ENCODE measurements around the gene SOX11. TPM values are rescaled to one million over a fixed set of nuclear protein-coding genes. Genes with fewer than 3 reads are reported as not detected.

Gene SOX11
- polyA plus RNA-seq, 3 donors, result not detected

DNA sequence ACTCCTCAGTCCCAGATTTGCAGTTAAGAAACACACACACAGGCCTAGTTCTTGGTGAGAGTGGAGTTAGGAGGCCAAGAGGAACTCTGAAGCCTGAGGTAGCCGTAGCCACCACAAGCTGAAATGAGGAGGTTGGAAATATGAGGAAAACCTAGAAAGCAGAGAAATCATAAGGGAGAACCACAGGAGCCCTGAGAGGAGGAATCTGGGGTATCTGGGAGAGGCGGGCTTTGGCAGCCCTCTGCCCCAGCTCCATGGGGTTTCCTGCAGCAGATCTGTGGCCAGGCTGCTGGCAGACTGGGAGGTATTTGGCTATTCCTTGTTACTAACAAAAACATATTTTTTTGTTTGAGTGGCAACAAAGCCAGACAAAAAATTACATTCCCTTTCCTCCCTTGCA lies 11.0 kb downstream of the SOX11 start:
- H3K4me3 ChIP-seq (replicated peaks in 1 of 3; ENCODE audit: low read depth in 2 of 3, low read length in 3 of 3), result no peak overlapping the region
- no peak overlapping the region for H3K27ac ChIP-seq (ENCODE audit: low read depth in 1 of 2, low read length in 2 of 2)
- no peaks in the 10 kb centered on the region for H3K9me3 ChIP-seq (replicated peaks in 1 of 2; ENCODE audit: control insufficient read depth in 1 of 2, insufficient read depth in 1 of 2, low read length in 2 of 2)
- H3K27me3 ChIP-seq (ENCODE audit: control insufficient read depth in 2 of 2, insufficient read depth in 2 of 2, low read length in 2 of 2), result peaks cover 12 to 19% of the 10 kb centered on the region in 2 donors
- H3K36me3 Mint-ChIP-seq, result no peaks in the 10 kb centered on the region
- H2AFZ ChIP-seq (ENCODE audit: insufficient read depth, low read depth, low read length, poor library complexity, severe bottlenecking), result no peak overlapping the region
- H3K9ac ChIP-seq (ENCODE audit: insufficient read depth, low read length, poor library complexity, severe bottlenecking), result no peak overlapping the region
- H3K27ac Mint-ChIP-seq, result no peak overlapping the region
- DNase-seq, result no peak
- TF ChIP-seq, protein P1, sequence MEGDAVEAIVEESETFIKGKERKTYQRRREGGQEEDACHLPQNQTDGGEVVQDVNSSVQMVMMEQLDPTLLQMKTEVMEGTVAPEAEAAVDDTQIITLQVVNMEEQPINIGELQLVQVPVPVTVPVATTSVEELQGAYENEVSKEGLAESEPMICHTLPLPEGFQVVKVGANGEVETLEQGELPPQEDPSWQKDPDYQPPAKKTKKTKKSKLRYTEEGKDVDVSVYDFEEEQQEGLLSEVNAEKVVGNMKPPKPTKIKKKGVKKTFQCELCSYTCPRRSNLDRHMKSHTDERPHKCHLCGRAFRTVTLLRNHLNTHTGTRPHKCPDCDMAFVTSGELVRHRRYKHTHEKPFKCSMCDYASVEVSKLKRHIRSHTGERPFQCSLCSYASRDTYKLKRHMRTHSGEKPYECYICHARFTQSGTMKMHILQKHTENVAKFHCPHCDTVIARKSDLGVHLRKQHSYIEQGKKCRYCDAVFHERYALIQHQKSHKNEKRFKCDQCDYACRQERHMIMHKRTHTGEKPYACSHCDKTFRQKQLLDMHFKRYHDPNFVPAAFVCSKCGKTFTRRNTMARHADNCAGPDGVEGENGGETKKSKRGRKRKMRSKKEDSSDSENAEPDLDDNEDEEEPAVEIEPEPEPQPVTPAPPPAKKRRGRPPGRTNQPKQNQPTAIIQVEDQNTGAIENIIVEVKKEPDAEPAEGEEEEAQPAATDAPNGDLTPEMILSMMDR (IDR thresholded peaks at IDR 0.05), result no peak
- peaks cover 10 to 27% (median 23%) of the 10 kb centered on the region in 3 donors for H3K27me3 Mint-ChIP-seq (ENCODE audit: low read depth in 3 of 3)
- intact Hi-C loops (cut with micrococcal nuclease), result no loop called here
- no peak overlapping the region for H3K4me3 Mint-ChIP-seq
- H3K79me2 ChIP-seq (ENCODE audit: insufficient read depth, low read length), result no peaks in the 10 kb centered on the region
- WGBS (ENCODE audit: insufficient coverage), result 80% methylated on average over 1 of the region's 2 CpGs
- no peaks in the 10 kb centered on the region for H4K20me1 ChIP-seq (ENCODE audit: insufficient read depth, low read length)
- H3K4me1 Mint-ChIP-seq, result no peaks in the 10 kb centered on the region
- H3K36me3 ChIP-seq (replicated peaks in 1 of 2; ENCODE audit: control insufficient read depth in 1 of 2, insufficient read depth in 2 of 2, low read length in 2 of 2), result no peaks in the 10 kb centered on the region
- H3K4me1 ChIP-seq (ENCODE audit: control insufficient read depth in 1 of 2, insufficient read depth in 2 of 2, low read length in 2 of 2), result no peaks in the 10 kb centered on the region
- H3K9me3 Mint-ChIP-seq, result peaks cover 0 to 10% (median 4%) of the 10 kb centered on the region in 7 donors
- H3K4me2 ChIP-seq (replicated peaks; ENCODE audit: extremely low read depth, low read length, poor library complexity, severe bottlenecking), result no peak overlapping the region

DNA sequence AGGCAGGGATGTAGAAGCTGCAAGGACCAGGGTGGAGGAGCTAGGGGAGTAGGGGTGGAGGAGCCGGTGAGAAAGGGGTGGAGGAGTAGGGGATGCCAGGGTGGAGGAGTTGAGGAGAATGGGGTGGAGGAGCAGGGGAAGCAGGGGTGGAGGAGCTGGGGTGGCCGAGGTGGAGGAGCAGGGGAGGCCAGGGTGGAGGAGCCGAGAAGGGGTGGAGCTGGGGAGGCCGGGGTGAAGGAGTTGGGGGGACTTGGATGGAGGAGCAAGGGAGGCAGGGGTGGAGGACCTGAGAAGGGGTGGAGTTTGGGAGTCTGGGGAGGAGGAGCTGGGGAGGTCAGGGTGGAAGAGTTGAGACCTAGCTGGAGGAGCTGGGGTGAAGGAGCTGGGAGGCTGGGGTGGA lies 13.3 kb downstream of the SOX11 start:
- no peak overlapping the region for H3K4me3 ChIP-seq (replicated peaks in 1 of 3; ENCODE audit: low read depth in 2 of 3, low read length in 3 of 3)
- TF ChIP-seq, protein P1 (IDR thresholded peaks at IDR 0.05), result no peak
- H2AFZ ChIP-seq (ENCODE audit: insufficient read depth, low read depth, low read length, poor library complexity, severe bottlenecking), result no peak overlapping the region
- no peak overlapping the region for H3K9ac ChIP-seq (ENCODE audit: insufficient read depth, low read length, poor library complexity, severe bottlenecking)
- no peak overlapping the region for H3K4me2 ChIP-seq (replicated peaks; ENCODE audit: extremely low read depth, low read length, poor library complexity, severe bottlenecking)
- Mint-ChIP-seq H3K4me1 (no peaks in the 10 kb centered on the region), H3K27ac (no peak overlapping the region), H3K9me3 (peaks cover 0 to 10% (median 3%) of the 10 kb centered on the region in 7 donors), H3K27me3 (ENCODE audit: low read depth in 3 of 3) (peaks cover 6 to 8% (median 7%) of the 10 kb centered on the region in 3 donors), H3K4me3 (no peak overlapping the region), H3K36me3 (no peaks in the 10 kb centered on the region)
- no peaks in the 10 kb centered on the region for H4K20me1 ChIP-seq (ENCODE audit: insufficient read depth, low read length)
- peaks cover 0 to 5% of the 10 kb centered on the region in 2 donors for H3K27me3 ChIP-seq (ENCODE audit: control insufficient read depth in 2 of 2, insufficient read depth in 2 of 2, low read length in 2 of 2)
- WGBS (ENCODE audit: insufficient coverage), result 93% methylated on average over 4 of the region's 4 CpGs
- no peak overlapping the region for H3K27ac ChIP-seq (ENCODE audit: low read depth in 1 of 2, low read length in 2 of 2)
- intact Hi-C loops (cut with micrococcal nuclease), result no loop called here
- H3K79me2 ChIP-seq (ENCODE audit: insufficient read depth, low read length), result no peaks in the 10 kb centered on the region
- H3K9me3 ChIP-seq (replicated peaks in 1 of 2; ENCODE audit: control insufficient read depth in 1 of 2, insufficient read depth in 1 of 2, low read length in 2 of 2), result no peaks in the 10 kb centered on the region
- H3K4me1 ChIP-seq (ENCODE audit: control insufficient read depth in 1 of 2, insufficient read depth in 2 of 2, low read length in 2 of 2), result no peaks in the 10 kb centered on the region
- no peaks in the 10 kb centered on the region for H3K36me3 ChIP-seq (replicated peaks in 1 of 2; ENCODE audit: control insufficient read depth in 1 of 2, insufficient read depth in 2 of 2, low read length in 2 of 2)
- DNase-seq, result no peak

Measured in CD14-positive monocyte (primary cell).